Endothelial cell (in vitro differentiated cells): Measurements from ENCODE around the gene ADORA2A. TPM values are rescaled to one million over a fixed set of nuclear protein-coding genes. Genes with fewer than 3 reads are reported as not detected.

ENCODE experiments used
- DNase-seq: peaks from one replicate; pipeline ENCODE4 v3.0.0; 2021; ENCODE audit warnings: low spot score
- H3K27ac Mint-ChIP-seq: one replicate; pipeline ENCODE4 v1.8.0; 2021; ENCODE audit warnings: mixed read lengths, inconsistent platforms; ENCODE audit not compliant: unreplicated experiment
- H3K27me3 Mint-ChIP-seq: one replicate; pipeline ENCODE4 v1.8.0; 2021; ENCODE audit warnings: mild to moderate bottlenecking, moderate library complexity, mixed read lengths, inconsistent platforms; ENCODE audit not compliant: unreplicated experiment
- H3K36me3 Mint-ChIP-seq: one replicate; pipeline ENCODE4 v1.8.0; 2021; ENCODE audit warnings: mild to moderate bottlenecking, low read depth, mixed read lengths, inconsistent platforms; ENCODE audit not compliant: unreplicated experiment
- H3K4me1 Mint-ChIP-seq: one replicate; pipeline ENCODE4 v1.8.0; 2021; ENCODE audit warnings: mild to moderate bottlenecking, mixed read lengths, inconsistent platforms; ENCODE audit not compliant: unreplicated experiment
- H3K4me3 Mint-ChIP-seq: one replicate; pipeline ENCODE4 v1.8.0; 2021; ENCODE audit warnings: mild to moderate bottlenecking, mixed read lengths, inconsistent platforms; ENCODE audit not compliant: unreplicated experiment
- H3K9me3 Mint-ChIP-seq: one replicate; pipeline ENCODE4 v1.8.0; 2021; ENCODE audit warnings: mixed read lengths, inconsistent platforms; ENCODE audit not compliant: unreplicated experiment
- CTCF ChIP-seq: fragments of 200-600 bp; sonication (generic); IDR thresholded peaks from one replicate; pipeline ENCODE4 v1.5.0; 2021; ENCODE audit warnings: antibody characterized with exemption; ENCODE audit not compliant: unreplicated experiment
- total RNA-seq: library from RNA; stranded (reverse); fragmentation: NEBNext Ultra II Directional; extraction: Animal tissue kit (Norgen Biotek cat#: 25700); gene quantifications from one replicate; pipeline ENCODE4 v1.2.1, GENCODE V29; 2021; ENCODE audit not compliant: unreplicated experiment

Gene ADORA2A
- total RNA-seq, 1 donor from 2014 or later, result 18.5 TPM

DNA sequence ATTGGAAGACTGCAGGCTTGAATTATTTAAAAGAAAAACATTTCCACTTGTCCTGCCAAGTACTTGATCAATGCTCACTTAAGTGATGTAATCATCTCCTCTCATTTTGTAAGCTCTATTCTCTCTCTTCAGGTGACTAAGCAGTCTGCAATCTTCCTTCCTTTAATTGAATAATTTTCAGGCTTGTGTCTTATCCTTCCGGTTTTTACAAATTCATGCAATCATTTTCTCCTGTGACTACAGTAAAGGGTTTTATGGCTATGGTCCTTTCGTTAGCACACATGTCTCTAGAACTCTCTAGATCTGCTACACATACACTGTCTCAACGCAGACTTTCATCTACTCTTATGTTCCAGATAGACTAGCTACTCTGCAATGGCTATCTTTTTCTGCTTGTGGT lies 55.2 kb downstream of the ADORA2A start:
- peaks cover 15% of the 10 kb centered on the region for H3K4me1 Mint-ChIP-seq

GRCh38 chr22:24482998-24483397 lies 55.6 kb downstream of the ADORA2A start:
- DNase-seq, result no peak
- Mint-ChIP-seq H3K27ac (no peak overlapping the region), H3K27me3 (no peaks in the 10 kb centered on the region)

More for the DNA sequence above, 55.2 kb downstream of the ADORA2A start:
- no peak for TF ChIP-seq CTCF
- no peaks in the 10 kb centered on the region for H3K9me3 Mint-ChIP-seq
- H3K36me3 Mint-ChIP-seq, result no peaks in the 10 kb centered on the region
- H3K27ac Mint-ChIP-seq, result no peak overlapping the region
- no peak overlapping the region for H3K4me3 Mint-ChIP-seq
- no peaks in the 10 kb centered on the region for H3K27me3 Mint-ChIP-seq
- DNase-seq, result no peak

DNA sequence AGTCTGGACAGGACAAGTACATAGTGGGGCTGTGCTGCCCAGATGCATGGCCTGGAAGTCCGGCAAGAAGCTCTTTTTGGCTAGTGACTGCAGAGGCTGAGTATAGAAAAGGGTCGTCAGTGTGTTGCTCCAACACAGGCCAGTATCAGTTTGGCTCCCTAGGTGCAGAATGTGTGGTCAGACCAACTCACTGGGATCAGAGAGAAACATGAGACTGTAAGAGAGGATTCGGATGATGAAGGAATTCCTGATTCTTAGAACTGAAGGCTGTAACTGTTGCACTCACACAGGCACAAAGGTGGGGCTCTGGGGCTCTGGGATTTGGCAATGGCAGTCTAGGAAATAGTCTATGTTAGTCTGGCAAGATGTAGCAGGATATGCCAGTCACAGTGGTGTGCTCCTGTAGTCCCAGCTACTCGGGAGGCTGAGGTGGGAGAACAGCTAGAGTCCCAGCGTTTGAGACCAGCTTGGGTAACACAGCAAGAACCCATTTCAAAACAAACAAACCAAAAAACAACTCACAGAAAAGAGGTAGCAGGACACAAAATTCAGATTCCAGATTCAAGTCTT lies 56.7 kb downstream of the ADORA2A start:
- Mint-ChIP-seq H3K36me3 (no peaks in the 10 kb centered on the region), H3K4me3 (no peak overlapping the region), H3K4me1 (peaks cover 15% of the 10 kb centered on the region), H3K9me3 (no peaks in the 10 kb centered on the region), H3K27ac (no peak overlapping the region), H3K27me3 (no peaks in the 10 kb centered on the region)
- no peak for DNase-seq
- TF ChIP-seq CTCF, result no peak

More at GRCh38 chr22:24482998-24483397, 55.6 kb downstream of the ADORA2A start:
- Mint-ChIP-seq H3K4me3 (no peak overlapping the region), H3K36me3 (no peaks in the 10 kb centered on the region), H3K9me3 (no peaks in the 10 kb centered on the region), H3K4me1 (peaks cover 15% of the 10 kb centered on the region)
- no peak for TF ChIP-seq CTCF

GRCh38 chr22:24485170-24485569 lies 57.8 kb downstream of the ADORA2A start:
- no peak overlapping the region for H3K4me3 Mint-ChIP-seq
- H3K27ac Mint-ChIP-seq, result no peak overlapping the region
- DNase-seq, result no peak
- TF ChIP-seq CTCF, result no peak
- peaks cover 15% of the 10 kb centered on the region for H3K4me1 Mint-ChIP-seq
- H3K9me3 Mint-ChIP-seq, result no peaks in the 10 kb centered on the region
- H3K27me3 Mint-ChIP-seq, result peaks cover 1% of the 10 kb centered on the region
- no peaks in the 10 kb centered on the region for H3K36me3 Mint-ChIP-seq

- H3K4me3 Mint-ChIP-seq, result no peak overlapping the region
- no peak for DNase-seq
- peaks cover 15% of the 10 kb centered on the region for H3K4me1 Mint-ChIP-seq
- H3K9me3 Mint-ChIP-seq, result no peaks in the 10 kb centered on the region
- TF ChIP-seq CTCF, result no peak
- H3K27ac Mint-ChIP-seq, result no peak overlapping the region
- H3K36me3 Mint-ChIP-seq, result no peaks in the 10 kb centered on the region
- H3K27me3 Mint-ChIP-seq, result peaks cover 1% of the 10 kb centered on the region
Measured at GRCh38 chr22:24485608-24486007, 58.2 kb downstream of the ADORA2A start.
